GM12891 (cell line): ENCODE data around the gene TCF7.

Experiments used
- POLR2A ChIP-seq: IDR thresholded peaks from 2 replicates; pipeline ENCODE4 v1.6.1; 2011; ENCODE audit warnings: low read depth, low read length, control low read depth
- POLR2AphosphoS5 ChIP-seq: IDR thresholded peaks from 2 replicates; pipeline ENCODE4 v1.6.1; 2011; ENCODE audit warnings: low read depth, low read length, control low read depth

DNA sequence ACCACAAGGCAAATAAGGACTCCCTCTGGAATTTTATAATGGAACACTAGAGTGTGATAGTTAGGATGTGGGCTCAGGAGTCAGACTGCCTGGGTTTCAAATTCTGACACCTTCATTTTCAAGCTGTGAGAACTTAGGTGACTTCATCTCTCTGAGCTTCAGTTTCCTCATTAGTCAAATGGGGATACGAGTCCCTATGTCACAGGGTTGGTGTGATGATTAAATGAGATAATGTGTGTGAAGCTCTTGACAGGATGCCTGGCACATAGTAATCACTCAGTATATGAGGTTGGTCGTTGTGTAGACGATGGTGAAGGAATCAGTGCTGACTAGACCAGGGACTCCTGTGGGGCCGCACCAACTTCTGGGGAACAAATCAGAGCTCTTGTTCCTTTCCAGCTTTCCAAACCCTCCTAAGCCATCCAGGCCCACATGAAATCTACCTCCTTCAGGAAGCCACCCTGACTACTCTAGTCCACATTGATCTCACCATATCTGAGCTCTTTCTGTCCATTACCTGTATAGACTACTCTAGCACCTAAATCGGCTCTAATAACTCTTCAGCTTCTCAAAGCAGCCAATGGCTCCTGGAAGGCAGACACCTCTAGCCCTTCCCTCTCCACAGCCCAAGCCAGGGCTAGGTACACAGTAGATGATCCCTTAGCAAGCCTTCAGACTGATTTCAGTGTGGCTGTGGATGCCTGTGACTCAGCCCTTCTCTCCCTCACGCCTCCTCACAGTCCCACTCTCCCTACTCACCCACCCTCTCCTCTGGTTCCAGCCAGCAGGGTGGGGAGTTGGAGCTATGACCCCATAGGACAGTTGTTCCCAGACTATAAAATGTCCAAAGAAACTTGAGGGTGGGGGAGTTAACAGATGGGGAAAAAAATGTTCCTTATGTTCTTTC, 2.5 kb upstream of the TCF7 start:
- TF ChIP-seq POLR2A = no peak; the same call in 1 of the 2 replicates
- TF ChIP-seq POLR2AphosphoS5 = no peak
